OCI-LY1 (cell line): ENCODE results near the gene KREMEN2.

Experiments used
- H2AFZ ChIP-seq: fragments of 200-600 bp; sonication (generic), shearing (Covaris generic); 2 replicates; pipeline ENCODE4 v1.6.0; 2014; ENCODE audit warnings: antibody characterized with exemption, mild to moderate bottlenecking, low read length
- H3F3A ChIP-seq: fragments of 200-600 bp; sonication (generic), shearing (Covaris generic); 2 replicates; pipeline ENCODE4 v1.6.0; 2014; ENCODE audit warnings: mild to moderate bottlenecking, antibody characterized with exemption, low read length, moderate library complexity; ENCODE audit not compliant: insufficient read depth
- H3K27ac ChIP-seq: fragments of 200-600 bp; sonication (generic); 2 replicates; pipeline ENCODE4 v1.5.1; 2014; ENCODE audit warnings: low read length, mixed run types, mild to moderate bottlenecking, low read depth; ENCODE audit not compliant: poor library complexity, severe bottlenecking
- H3K27me3 ChIP-seq: fragments of 200-600 bp; sonication (generic); 2 replicates; pipeline ENCODE4 v1.6.0; 2014; ENCODE audit warnings: antibody characterized with exemption, mild to moderate bottlenecking, low read length, moderate library complexity; ENCODE audit not compliant: insufficient read depth
- H3K36me3 ChIP-seq: fragments of 200-600 bp; sonication (generic); 2 replicates; pipeline ENCODE4 v1.6.1; 2014; ENCODE audit warnings: mild to moderate bottlenecking, antibody characterized with exemption, low read length, moderate library complexity, mixed read lengths; ENCODE audit not compliant: insufficient read depth
- H3K4me1 ChIP-seq: fragments of 200-600 bp; sonication (generic); 2 replicates; pipeline ENCODE4 v1.5.1; 2014; ENCODE audit warnings: mild to moderate bottlenecking, low read length, moderate library complexity; ENCODE audit not compliant: insufficient read depth, severe bottlenecking
- H3K4me2 ChIP-seq: fragments of 200-600 bp; sonication (generic), shearing (Covaris generic); 2 replicates; pipeline ENCODE4 v1.6.1; 2014; ENCODE audit warnings: low read length
- H3K4me3 ChIP-seq: fragments of 200-600 bp; sonication (generic); 2 replicates; pipeline ENCODE4 v1.5.1; 2014; ENCODE audit warnings: low read length, low read depth, mild to moderate bottlenecking, mixed read lengths; ENCODE audit not compliant: poor library complexity, severe bottlenecking
- H3K79me2 ChIP-seq: fragments of 200-600 bp; shearing (Covaris generic); 2 replicates; pipeline ENCODE4 v1.6.1; 2016; ENCODE audit warnings: mixed run types, low read length, mixed read lengths; ENCODE audit not compliant: insufficient read depth
- H3K9ac ChIP-seq: fragments of 200-600 bp; sonication (generic), shearing (Covaris generic); 2 replicates; pipeline ENCODE4 v1.6.1; 2014; ENCODE audit warnings: mild to moderate bottlenecking, low read length, mixed read lengths
- H3K9me2 ChIP-seq: fragments of 200-600 bp; sonication (generic), shearing (Covaris generic); 2 replicates; pipeline ENCODE4 v1.6.1; 2014; ENCODE audit warnings: low read depth, mild to moderate bottlenecking, low read length, mixed read lengths
- H3K9me3 ChIP-seq: fragments of 200-600 bp; shearing (Covaris generic); 2 replicates; pipeline ENCODE4 v1.6.1; 2014; ENCODE audit warnings: low read length, mixed read lengths
- H4K20me1 ChIP-seq: fragments of 200-600 bp; sonication (generic), shearing (Covaris generic); 2 replicates; pipeline ENCODE4 v1.6.0; 2016; ENCODE audit warnings: mild to moderate bottlenecking, low read length; ENCODE audit not compliant: insufficient read depth
- EZH2 ChIP-seq: fragments of 200-600 bp; sonication (generic), shearing (Covaris generic); IDR thresholded peaks from 2 replicates; pipeline ENCODE4 v1.8.0; 2017; ENCODE audit warnings: borderline replicate concordance, mixed run types, mild to moderate bottlenecking, antibody characterized with exemption, low read length, moderate library complexity, mixed read lengths
- TF ChIP-seq, protein P1 (sequence below): fragments of 200-600 bp; sonication (generic), shearing (Covaris generic); IDR thresholded peaks from 2 replicates; pipeline ENCODE4 v1.5.1; 2017; ENCODE audit warnings: mild to moderate bottlenecking, antibody characterized with exemption, low read length, moderate library complexity, mixed read lengths

Gene KREMEN2

DNA sequence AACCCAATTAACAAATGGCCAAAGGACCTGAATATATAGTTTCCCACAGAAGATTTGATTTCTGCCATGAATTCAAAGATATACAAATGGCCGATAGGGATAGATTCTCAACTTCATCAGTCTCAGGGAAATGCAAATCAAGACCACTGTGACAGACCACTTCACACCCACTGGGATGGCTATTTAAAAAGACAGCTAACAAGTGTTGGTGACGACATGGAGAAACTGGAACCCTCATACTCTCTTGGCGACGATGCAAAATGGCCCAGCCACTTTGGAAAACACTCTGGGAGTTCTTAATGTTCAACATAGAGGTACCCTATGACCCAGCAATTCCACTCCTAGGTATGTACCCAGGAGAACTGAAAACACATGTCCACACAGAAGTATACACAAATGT, 17.4 kb upstream of the KREMEN2 start:
- no peaks in the 10 kb centered on the region for H3K79me2 ChIP-seq
- no peaks in the 10 kb centered on the region for H4K20me1 ChIP-seq
- no peak overlapping the region for H2AFZ ChIP-seq
- TF ChIP-seq, protein P1, sequence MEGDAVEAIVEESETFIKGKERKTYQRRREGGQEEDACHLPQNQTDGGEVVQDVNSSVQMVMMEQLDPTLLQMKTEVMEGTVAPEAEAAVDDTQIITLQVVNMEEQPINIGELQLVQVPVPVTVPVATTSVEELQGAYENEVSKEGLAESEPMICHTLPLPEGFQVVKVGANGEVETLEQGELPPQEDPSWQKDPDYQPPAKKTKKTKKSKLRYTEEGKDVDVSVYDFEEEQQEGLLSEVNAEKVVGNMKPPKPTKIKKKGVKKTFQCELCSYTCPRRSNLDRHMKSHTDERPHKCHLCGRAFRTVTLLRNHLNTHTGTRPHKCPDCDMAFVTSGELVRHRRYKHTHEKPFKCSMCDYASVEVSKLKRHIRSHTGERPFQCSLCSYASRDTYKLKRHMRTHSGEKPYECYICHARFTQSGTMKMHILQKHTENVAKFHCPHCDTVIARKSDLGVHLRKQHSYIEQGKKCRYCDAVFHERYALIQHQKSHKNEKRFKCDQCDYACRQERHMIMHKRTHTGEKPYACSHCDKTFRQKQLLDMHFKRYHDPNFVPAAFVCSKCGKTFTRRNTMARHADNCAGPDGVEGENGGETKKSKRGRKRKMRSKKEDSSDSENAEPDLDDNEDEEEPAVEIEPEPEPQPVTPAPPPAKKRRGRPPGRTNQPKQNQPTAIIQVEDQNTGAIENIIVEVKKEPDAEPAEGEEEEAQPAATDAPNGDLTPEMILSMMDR, result no peak
- no peaks in the 10 kb centered on the region for H3K9me2 ChIP-seq
- H3K9ac ChIP-seq, result no peak overlapping the region
- no peaks in the 10 kb centered on the region for H3F3A ChIP-seq
- H3K4me2 ChIP-seq, result no peak overlapping the region
- H3K9me3 ChIP-seq, result no peaks in the 10 kb centered on the region
- no peaks in the 10 kb centered on the region for H3K4me1 ChIP-seq
- no peak overlapping the region for H3K27ac ChIP-seq
- no peaks in the 10 kb centered on the region for H3K27me3 ChIP-seq
- H3K4me3 ChIP-seq, result no peak overlapping the region
- peaks cover 15% of the 10 kb centered on the region for H3K36me3 ChIP-seq

DNA sequence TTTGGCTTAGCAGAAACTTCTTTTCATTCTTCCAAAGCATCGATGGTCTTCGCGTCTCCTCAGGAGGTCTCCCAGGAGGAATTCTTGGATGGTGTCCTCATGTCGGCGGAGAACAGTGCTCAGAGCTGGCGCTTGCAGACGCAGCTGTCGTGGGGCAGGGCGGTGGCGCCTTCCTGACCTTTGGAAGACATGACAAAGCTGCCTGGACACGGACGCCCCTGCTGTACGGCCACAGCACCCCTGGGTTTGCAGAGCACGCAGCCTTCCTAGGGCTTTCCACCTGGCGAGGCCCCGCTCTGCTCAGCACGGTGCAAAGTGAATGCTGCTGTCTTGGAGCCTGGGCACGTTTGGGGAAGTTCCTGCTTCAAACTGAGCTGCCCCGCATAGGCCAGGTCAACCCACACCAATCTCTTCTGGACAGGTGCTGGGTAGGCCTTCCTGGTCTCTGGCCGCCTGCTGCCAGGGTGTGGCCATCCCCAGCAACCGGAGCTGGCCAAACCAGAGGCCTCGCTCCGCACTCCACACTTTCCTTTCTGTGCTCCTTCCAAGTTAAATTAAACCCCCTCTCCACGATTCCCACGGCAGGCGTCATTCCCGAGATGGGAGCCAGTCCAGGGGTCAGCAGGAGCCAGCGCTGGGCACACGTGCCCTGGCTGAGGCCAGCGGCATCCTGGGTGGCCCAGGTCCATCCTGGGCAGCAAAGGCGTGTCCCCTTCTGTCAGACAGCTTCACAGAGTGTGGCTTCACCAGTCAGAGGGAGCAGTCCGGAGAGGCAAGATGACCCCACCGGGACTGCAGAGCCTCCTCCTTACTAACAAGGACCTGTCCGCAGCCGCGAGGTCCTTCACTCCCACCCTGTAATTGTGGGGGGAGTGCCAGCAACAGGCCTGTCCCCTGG, 15.0 kb upstream of the KREMEN2 start:
- Histone ChIP-seq H2AFZ (no peak overlapping the region), H3K4me3 (no peak overlapping the region), H3K9me3 (no peaks in the 10 kb centered on the region), H3K9me2 (no peaks in the 10 kb centered on the region), H3K79me2 (no peaks in the 10 kb centered on the region), H3K9ac (no peak overlapping the region), H4K20me1 (no peaks in the 10 kb centered on the region), H3F3A (no peaks in the 10 kb centered on the region), H3K27ac (no peak overlapping the region), H3K4me2 (no peak overlapping the region), H3K36me3 (peaks cover 4% of the 10 kb centered on the region), H3K27me3 (no peaks in the 10 kb centered on the region), H3K4me1 (peaks cover 9% of the 10 kb centered on the region)
- TF ChIP-seq, protein P1, result no peak
- no peak for TF ChIP-seq EZH2

DNA sequence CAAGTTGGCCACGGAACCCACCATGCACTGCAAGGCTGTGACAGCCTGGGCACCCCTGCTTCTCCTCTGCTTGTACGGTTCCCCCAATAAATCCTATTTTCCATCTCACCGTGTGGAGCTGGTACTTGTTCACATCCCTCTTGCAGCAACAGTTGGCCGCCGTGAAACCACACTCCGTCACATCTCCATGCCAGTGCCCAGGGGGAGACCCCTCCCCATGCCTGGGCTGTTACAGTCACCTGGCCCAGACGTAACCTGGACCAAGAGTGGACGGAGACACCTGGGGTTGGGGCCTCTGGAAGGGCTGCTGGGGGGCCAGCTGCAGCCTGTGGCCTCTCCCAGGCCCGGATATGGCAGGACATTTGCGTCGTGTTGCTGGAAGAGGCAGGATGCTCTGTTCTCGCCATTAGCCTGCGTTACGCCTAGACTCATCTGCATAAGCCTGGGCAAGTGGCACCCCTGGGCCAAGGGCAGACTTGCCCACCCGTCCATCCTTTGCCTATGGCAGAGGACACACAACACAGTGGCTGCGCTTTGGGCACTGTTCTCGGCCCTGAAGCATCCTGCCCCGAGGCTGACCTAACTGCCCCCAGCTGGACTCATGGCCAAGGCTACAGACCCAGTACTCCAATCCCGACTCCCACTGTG, 14.2 kb upstream of the KREMEN2 start:
- peaks cover 16% of the 10 kb centered on the region for H3K4me1 ChIP-seq
- no peaks in the 10 kb centered on the region for H3K79me2 ChIP-seq
- H3K36me3 ChIP-seq, result peaks cover 4% of the 10 kb centered on the region
- H3K9ac ChIP-seq, result no peak overlapping the region
- no peaks in the 10 kb centered on the region for H3K9me2 ChIP-seq
- no peak overlapping the region for H3K4me3 ChIP-seq
- no peaks in the 10 kb centered on the region for H3F3A ChIP-seq
- H3K27me3 ChIP-seq, result no peaks in the 10 kb centered on the region; the same call in 1 of the 2 replicates
- H3K9me3 ChIP-seq, result no peaks in the 10 kb centered on the region
- TF ChIP-seq EZH2, result no peak
- TF ChIP-seq, protein P1, result no peak
- no peak overlapping the region for H3K27ac ChIP-seq
- H4K20me1 ChIP-seq, result no peaks in the 10 kb centered on the region
- H3K4me2 ChIP-seq, result no peak overlapping the region
- H2AFZ ChIP-seq, result no peak overlapping the region
